Measurements from ENCODE around the gene NR1D2.

DNA sequence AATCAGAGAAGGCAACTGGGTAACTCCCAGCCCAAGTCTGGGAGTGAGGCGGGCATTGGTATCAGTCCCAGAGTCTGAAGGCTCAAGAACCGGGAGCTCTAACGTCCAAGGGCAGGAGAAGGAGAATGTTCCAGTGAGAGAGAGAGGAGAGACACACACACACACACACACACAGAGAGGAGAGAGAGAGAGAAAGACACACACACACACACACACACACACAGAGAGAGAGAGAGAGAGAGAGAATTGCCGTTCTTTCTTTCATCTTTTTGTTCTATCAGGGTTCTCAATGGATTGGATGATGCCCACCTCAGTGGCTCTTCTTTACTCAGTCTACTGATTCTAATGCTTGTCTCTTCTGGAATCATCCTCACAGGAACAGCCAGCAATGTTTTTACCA lies 57.0 kb downstream of the NR1D2 start:
- TF ChIP-seq, protein P1, sequence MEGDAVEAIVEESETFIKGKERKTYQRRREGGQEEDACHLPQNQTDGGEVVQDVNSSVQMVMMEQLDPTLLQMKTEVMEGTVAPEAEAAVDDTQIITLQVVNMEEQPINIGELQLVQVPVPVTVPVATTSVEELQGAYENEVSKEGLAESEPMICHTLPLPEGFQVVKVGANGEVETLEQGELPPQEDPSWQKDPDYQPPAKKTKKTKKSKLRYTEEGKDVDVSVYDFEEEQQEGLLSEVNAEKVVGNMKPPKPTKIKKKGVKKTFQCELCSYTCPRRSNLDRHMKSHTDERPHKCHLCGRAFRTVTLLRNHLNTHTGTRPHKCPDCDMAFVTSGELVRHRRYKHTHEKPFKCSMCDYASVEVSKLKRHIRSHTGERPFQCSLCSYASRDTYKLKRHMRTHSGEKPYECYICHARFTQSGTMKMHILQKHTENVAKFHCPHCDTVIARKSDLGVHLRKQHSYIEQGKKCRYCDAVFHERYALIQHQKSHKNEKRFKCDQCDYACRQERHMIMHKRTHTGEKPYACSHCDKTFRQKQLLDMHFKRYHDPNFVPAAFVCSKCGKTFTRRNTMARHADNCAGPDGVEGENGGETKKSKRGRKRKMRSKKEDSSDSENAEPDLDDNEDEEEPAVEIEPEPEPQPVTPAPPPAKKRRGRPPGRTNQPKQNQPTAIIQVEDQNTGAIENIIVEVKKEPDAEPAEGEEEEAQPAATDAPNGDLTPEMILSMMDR (conservative IDR thresholded peaks at IDR 0.05; ENCODE audit: low read depth, low read length) = no peak
- no peak for TF ChIP-seq EZH2 (IDR thresholded peaks at IDR 0.05; ENCODE audit: borderline replicate concordance, low read depth, low read length, poor library complexity, severe bottlenecking)

Data from A673 (cell line).